Cardiac atrium fibroblast (primary cell): ENCODE results near the gene UBE2D1. TPM values are rescaled to one million over a fixed set of nuclear protein-coding genes. Genes with fewer than 3 reads are reported as not detected.

Experiments
- total RNA-seq: library from RNA; depleted of rRNA; stranded (reverse); fragments of >200 nt; gene quantifications from 2 replicates; pipeline ENCODE4 v1.2.3, GENCODE V29; 2015

The UBE2D1 gene
- 4.7 and 10.5 TPM in 2 replicates for total RNA-seq

GRCh38 chr10:58334817-58335305 lies at the start of gene UBE2D1:
UBE2D1 (plus strand) TSS chr10:58335006; CDS start chr10:58335202, 196 bp downstream.

DNA sequence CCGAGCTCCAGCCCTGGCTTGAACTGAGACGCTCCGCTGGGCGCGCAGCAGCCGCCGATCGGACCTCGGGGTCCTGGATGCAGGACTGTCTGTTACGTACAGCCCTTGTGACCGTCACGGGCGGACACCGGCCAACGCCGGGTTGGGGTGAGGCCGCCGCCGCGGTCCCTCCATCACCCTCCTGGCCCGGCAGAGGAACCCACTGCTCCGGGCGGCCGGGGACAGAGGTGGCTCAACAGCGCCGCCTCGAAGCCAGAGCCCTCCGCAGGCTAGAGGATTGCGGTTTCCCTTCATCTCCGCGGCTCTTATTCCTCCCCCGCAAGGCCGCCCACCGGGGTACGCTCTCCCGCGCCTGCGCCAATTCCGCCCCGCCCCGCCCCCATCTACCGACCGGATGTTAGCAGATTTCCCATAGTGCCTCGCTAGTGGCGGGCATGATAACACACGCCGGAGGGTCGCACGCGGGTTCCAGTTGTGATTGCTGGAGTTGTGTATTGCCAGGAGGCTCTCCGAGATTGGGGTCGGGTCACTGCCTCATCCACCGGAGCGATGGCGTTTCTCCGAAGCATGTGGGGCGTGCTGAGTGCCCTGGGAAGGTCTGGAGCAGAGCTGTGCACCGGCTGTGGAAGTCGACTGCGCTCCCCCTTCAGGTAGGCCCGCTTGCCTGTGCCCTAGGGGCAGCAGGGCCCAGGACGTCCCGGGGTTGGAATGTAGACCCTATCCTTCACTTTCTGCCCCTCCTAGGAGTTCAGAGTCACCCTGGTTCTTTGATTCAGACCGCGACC lies 50.4 kb downstream of the UBE2D1 start, which contains the start of gene TFAM:
TSS of gene TFAM (plus strand) at position 412 of the 785 bp plus-strand sequence. CDS start at position 550, 138 bp downstream.

Other genes starting within 250 kb of the UBE2D1 start
- gene IPMK, start 67.1 kb upstream of the UBE2D1 start, total RNA-seq: 6.9 and 7.9 TPM in 2 replicates
- 30.0 and 40.8 TPM in 2 replicates for gene CISD1, start 65.8 kb upstream of the UBE2D1 start, total RNA-seq
- gene TFAM, start 50.4 kb downstream of the UBE2D1 start, total RNA-seq: 8.6 and 10.3 TPM in 2 replicates
- 81.6 and 121 TPM in 2 replicates for gene BICC1, start 177.9 kb downstream of the UBE2D1 start, total RNA-seq